Activated effector memory CD4-positive, alpha-beta T cell treated with Interleukin-2 at 50 U/mL for 16 hours (primary cell): ENCODE measurements around the gene STK40.

ENCODE experiments used
- DNase-seq: peaks from one replicate; pipeline ENCODE4 v3.0.0-alpha.2; 2020

The STK40 gene

DNA sequence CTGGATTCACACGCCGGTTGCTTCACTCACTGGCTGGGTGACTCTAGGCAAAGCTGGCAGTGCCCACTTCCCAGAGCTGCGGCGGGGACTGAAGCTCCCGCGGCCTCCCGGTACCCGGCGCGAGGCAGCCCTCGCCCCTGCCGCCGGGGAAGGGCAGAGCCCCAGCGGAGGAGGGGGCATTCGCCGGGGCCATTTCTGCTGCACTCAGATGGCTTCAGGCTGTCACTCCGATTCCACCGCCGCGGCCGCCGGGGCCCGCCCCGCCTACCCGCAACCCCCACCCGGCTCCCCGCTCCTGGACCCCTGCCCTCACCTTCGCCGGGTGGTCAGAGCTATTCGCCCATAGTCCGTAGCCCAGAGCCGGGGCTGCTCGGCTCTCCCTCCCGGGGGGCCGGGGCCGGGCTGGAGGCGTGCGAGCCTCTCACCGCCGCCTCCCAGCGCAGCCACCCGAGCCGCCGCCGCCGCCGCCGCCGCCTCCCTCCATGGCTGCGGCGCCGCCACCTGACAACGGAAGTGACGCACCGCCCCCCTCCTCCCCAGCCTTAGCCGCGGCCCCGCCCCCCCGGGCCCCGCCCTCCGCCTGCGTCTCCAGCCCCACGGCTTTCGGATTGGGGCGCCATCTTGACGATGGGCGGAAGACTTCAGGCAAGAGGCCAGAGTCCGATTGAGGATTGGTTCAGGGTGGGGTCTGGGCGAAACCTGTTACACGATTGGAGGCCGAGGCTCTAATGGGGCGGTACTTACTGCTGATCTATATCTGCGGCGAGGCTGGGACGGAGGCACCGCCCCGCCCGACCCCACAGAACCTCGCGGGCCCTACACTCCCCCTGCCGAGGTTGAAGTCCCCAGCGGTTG is at the start of gene STK40:
TSS of gene STK40 (minus strand) at position 515 of the 855 bp plus-strand sequence. CDS start 24,592 bp downstream, outside the sequence.
- DNase-seq, result peak; percentile 98

- no peak for DNase-seq
Measured at GRCh38 chr1:36433102-36433501, 47.4 kb upstream of the STK40 start.

- no peak for DNase-seq
Measured at GRCh38 chr1:36432616-36433015, 46.9 kb upstream of the STK40 start.

GRCh38 chr1:36425791-36426190 is 40.1 kb upstream of the STK40 start:
- no peak for DNase-seq

GRCh38 chr1:36421649-36422048 is 35.9 kb upstream of the STK40 start:
- no peak for DNase-seq

DNA sequence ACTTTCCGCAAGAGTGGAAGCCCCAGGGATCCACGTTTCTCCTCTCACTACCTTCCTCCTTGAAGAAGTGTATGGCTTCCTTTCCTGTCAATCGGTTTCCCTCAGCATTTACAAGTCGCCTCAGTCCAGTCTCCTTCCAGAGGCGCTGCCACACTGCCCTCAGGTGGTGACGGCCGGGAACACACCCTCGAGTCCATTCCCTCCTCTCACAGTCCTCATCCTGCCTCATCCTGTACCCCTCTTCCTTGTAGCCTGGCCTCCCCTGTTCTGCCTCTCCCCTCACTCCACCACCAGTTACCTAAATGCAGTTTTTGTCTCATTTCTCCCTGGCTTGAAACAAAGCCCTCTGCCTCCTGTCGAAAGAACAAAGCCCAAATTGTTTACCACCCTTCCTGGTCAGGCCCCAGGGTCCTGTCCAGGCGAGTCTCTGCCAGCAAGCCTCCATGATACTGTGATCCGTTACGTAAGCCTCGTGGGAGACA is 35.2 kb upstream of the STK40 start:
- peak; percentile 84 for DNase-seq

GRCh38 chr1:36420409-36420808 is 34.7 kb upstream of the STK40 start:
- DNase-seq, result no peak

GRCh38 chr1:36419569-36419968 is 33.8 kb upstream of the STK40 start:
- no peak for DNase-seq

- DNase-seq, result no peak
Measured at GRCh38 chr1:36419140-36419539, 33.4 kb upstream of the STK40 start.

GRCh38 chr1:36417931-36418330 is 32.2 kb upstream of the STK40 start:
- DNase-seq, result no peak

GRCh38 chr1:36415661-36416326 is 30.1 kb upstream of the STK40 start:
- no peak for DNase-seq

GRCh38 chr1:36414384-36414783 is 28.7 kb upstream of the STK40 start:
- no peak for DNase-seq

DNA sequence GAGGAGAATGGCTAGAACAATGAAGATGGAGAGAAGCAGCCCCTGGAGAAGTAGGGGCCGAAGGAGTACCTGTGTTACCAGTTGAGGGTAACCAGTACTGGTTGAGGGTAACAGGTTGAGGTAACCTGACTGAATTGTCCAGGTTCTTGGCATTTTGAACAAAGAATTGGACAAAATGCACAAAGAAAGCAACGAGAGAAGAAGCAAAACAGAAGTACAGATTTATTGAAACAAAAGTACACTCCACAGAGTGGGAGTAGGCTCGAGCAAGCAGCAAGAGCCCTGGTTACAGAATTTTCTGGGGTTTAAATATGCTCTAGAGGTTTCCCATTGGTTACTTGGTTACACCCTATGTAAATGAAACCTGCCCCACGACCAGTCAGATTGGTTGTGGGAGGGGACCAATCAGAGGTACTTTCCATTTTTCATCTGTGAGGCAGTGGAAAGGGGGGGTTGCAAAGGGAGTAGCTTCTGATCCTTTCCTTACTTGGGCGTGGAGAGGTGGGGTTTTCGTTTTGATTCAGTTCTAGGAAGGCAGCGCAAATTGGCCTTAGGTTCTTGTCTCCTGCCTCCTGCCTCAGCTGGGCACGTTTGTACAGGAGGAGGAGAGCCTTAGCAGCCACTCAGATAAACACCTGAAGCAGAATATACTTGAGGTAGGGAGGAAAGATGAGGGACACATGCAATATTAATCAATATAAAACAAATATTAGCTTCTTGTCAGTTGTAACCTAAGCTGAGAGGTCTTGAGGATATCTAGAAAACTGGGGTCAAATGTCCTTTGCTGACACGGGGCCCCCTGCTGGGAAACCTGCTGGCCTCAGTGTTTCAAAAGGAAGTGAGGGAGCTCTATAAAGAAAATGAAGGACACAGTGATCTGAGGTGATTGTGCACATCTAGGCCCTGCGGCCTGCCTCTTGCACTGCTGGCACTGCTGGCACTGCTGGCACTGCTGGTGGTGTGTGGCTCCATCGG is 26.2 kb upstream of the STK40 start:
- DNase-seq, result no peak

DNA sequence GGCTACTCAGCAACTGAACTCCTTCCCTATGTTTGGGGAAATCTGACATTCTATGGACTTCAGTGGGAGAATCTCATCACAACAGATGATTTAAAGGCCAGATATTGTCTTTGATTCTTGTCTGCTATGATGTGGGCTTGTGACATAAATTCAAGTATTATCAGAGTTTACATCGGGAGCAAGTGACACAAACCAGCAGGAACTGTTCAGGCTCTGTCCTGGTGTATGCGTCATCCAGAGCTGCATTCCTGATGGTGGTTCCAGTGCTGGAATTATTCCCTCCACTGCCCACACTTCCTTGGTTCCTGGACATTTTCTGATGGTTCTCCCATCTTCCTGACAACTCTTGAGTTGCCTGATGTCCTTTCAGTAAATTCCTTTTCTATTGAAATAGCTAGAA is 22.8 kb upstream of the STK40 start:
- DNase-seq, result no peak

DNA sequence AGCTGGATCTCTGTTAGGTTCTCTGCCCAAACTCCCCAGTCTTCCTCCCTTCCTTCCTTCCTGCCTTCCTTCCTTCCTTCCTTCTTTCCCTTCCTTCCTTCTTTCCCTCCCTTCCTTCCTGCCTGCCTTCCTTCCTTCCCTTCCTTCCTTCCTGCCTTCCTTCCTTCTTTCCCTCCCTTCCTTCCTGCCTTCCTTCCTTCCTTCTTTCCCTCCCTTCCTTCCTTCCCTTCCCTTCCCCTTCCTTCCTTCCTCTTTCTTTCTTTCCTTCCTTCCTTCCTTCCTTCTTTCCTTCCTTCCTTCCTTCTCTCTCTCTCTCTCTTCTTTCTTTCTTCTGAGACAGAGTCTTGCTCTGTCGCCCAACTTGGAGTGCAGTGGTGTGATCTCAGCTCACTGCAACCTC is 20.7 kb upstream of the STK40 start:
- DNase-seq, result no peak

- no peak for DNase-seq
Measured at GRCh38 chr1:36402504-36402890, 16.8 kb upstream of the STK40 start.

GRCh38 chr1:36401602-36402503 is 16.1 kb upstream of the STK40 start:
- DNase-seq, result no peak

- no peak for DNase-seq
Measured at GRCh38 chr1:36400825-36401601, 15.3 kb upstream of the STK40 start.

GRCh38 chr1:36400514-36400824 is 14.7 kb upstream of the STK40 start:
- DNase-seq, result no peak

DNA sequence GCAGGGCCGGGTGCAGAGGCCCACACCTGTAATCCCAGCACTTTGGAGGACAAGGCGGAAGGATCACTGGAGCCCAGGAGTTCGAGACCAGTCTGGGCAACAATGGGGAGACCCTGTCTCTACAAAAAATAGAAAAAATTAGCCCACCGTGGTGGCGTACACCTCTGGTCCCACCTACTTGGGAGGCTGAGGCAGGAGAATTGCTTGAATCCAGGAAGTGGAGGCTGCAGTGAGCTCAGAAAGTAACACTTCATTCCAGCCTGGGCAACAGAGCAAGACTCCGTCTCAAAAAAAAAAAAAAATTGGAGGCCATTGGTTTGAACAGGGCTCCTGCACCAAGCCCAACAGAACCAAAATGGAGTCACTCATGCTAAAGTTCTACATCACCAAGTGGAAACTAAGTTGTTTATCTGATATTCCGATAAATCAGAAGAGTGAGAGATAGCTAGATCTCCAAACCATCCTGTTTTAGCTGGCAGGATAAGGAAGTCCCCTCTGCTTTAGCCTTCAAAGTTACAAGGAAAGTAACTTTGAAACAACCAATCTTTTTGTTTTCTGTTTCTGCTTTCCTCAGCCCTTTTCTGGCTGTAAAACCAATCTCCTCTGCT is 12.8 kb upstream of the STK40 start:
- no peak for DNase-seq
